HEK293T (cell line): ENCODE data around the gene ALOX12B.

Source experiments
- CTCF ChIA-PET: fragments of 350-600 bp; formaldehyde crosslinking; extraction: SDS; loops from one replicate; lab custom pipeline; 2021; ENCODE audit warnings: antibody characterized with exemption, inconsistent platforms; lab: Yijun Ruan, JAX
- POLR2A ChIA-PET: fragments of 350-600 bp; formaldehyde crosslinking; extraction: SDS; loops from one replicate; lab custom pipeline; 2020; ENCODE audit warnings: antibody characterized with exemption, inconsistent platforms; lab: Yijun Ruan, JAX
- DNase-seq: peaks from one replicate; pipeline ENCODE4 v3.0.0; 2012; ENCODE audit warnings: mixed read lengths; ENCODE audit errors: extremely low spot score
- ARNT ChIP-seq: fragments of 450-650 bp; IDR thresholded peaks from 2 replicates; pipeline ENCODE4 v1.6.1; 2017; ENCODE audit warnings: mild to moderate bottlenecking
- BHLHE40 ChIP-seq: fragments of 450-650 bp; IDR thresholded peaks from 2 replicates; pipeline ENCODE4 v1.6.1; 2016; ENCODE audit warnings: mild to moderate bottlenecking, moderate library complexity, borderline replicate concordance
- CTBP1 ChIP-seq: fragments of 450-650 bp; IDR thresholded peaks from 2 replicates; pipeline ENCODE4 v1.6.1; 2016; ENCODE audit warnings: borderline replicate concordance
- ELF4 ChIP-seq: fragments of 450-650 bp; IDR thresholded peaks from 2 replicates; pipeline ENCODE4 v1.6.1; 2017; ENCODE audit warnings: antibody characterized with exemption
- FOXA1 ChIP-seq: fragments of 450-650 bp; IDR thresholded peaks from 2 replicates; pipeline ENCODE4 v1.6.1; 2016; ENCODE audit warnings: mild to moderate bottlenecking
- FOXK2 ChIP-seq: fragments of 450-650 bp; IDR thresholded peaks from 2 replicates; pipeline ENCODE4 v1.6.1; 2016; ENCODE audit warnings: mild to moderate bottlenecking
- FOXM1 ChIP-seq: fragments of 450-650 bp; IDR thresholded peaks from 2 replicates; pipeline ENCODE4 v1.6.1; 2017; ENCODE audit warnings: mild to moderate bottlenecking, borderline replicate concordance
- HDGF ChIP-seq: fragments of 450-650 bp; IDR thresholded peaks from 2 replicates; pipeline ENCODE4 v1.6.1; 2017; ENCODE audit warnings: antibody characterized with exemption, borderline replicate concordance
- L3MBTL2 ChIP-seq: fragments of 450-650 bp; conservative IDR thresholded peaks from 2 replicates; pipeline ENCODE4 v1.6.1; 2016; ENCODE audit warnings: mild to moderate bottlenecking
- LEF1 ChIP-seq: fragments of 450-650 bp; IDR thresholded peaks from 2 replicates; pipeline ENCODE4 v1.6.1; 2017; ENCODE audit warnings: mild to moderate bottlenecking, borderline replicate concordance
- NFRKB ChIP-seq: fragments of 450-650 bp; IDR thresholded peaks from 2 replicates; pipeline ENCODE4 v1.6.1; 2016; ENCODE audit warnings: mild to moderate bottlenecking, moderate library complexity
- SP1 ChIP-seq: fragments of 450-650 bp; IDR thresholded peaks from 2 replicates; pipeline ENCODE4 v1.6.1; 2017
- SUZ12 ChIP-seq: fragments of 450-650 bp; IDR thresholded peaks from 2 replicates; pipeline ENCODE4 v1.6.1; 2016; ENCODE audit warnings: mild to moderate bottlenecking
- TARDBP ChIP-seq: fragments of 450-650 bp; IDR thresholded peaks from 2 replicates; pipeline ENCODE4 v1.6.1; 2016
- ZNF384 ChIP-seq: fragments of 450-650 bp; IDR thresholded peaks from 2 replicates; pipeline ENCODE4 v1.6.1; 2016
- TF ChIP-seq, protein P1 (sequence below): fragments of 450-650 bp; IDR thresholded peaks from 2 replicates; pipeline ENCODE4 v1.6.1; 2016

The ALOX12B gene

GRCh38 chr17:8057691-8058114 lies 29.8 kb downstream of the ALOX12B start:
- ChIA-PET POLR2A (interaction anchor here (0.9 to 1.4 kb wide), 4 partner anchors 99 to 326 kb away, joined by 3 to 6 read pairs (median 4); partner anchors contain the start of gene NAA38), CTCF (interaction anchor here (0.6 to 3.0 kb wide), 14 partner anchors 13 to 322 kb away, joined by 3 to 28 read pairs (median 6); partner anchors contain the start of gene RNF227)
- TF ChIP-seq L3MBTL2: 0 out of 2 replicates have a peak, but pooled peaks have one; percentile 8
- no peak for TF ChIP-seq FOXK2
- no peak for TF ChIP-seq FOXM1
- TF ChIP-seq BHLHE40: no peak
- TF ChIP-seq SP1: no peak
- TF ChIP-seq LEF1: no peak
- DNase-seq: peak; percentile 80

GRCh38 chr17:8056976-8057625 lies 30.4 kb downstream of the ALOX12B start:
- no peak for DNase-seq
- ChIA-PET POLR2A (interaction anchor here (0.9 to 1.4 kb wide), 4 partner anchors 100 to 326 kb away, joined by 3 to 6 read pairs (median 4); partner anchors contain the start of gene NAA38), CTCF (interaction anchor here (1.0 to 3.0 kb wide), 10 partner anchors 14 to 322 kb away, joined by 4 to 28 read pairs (median 7); partner anchors contain the start of gene RNF227)
- no peak for TF ChIP-seq CTBP1

DNA sequence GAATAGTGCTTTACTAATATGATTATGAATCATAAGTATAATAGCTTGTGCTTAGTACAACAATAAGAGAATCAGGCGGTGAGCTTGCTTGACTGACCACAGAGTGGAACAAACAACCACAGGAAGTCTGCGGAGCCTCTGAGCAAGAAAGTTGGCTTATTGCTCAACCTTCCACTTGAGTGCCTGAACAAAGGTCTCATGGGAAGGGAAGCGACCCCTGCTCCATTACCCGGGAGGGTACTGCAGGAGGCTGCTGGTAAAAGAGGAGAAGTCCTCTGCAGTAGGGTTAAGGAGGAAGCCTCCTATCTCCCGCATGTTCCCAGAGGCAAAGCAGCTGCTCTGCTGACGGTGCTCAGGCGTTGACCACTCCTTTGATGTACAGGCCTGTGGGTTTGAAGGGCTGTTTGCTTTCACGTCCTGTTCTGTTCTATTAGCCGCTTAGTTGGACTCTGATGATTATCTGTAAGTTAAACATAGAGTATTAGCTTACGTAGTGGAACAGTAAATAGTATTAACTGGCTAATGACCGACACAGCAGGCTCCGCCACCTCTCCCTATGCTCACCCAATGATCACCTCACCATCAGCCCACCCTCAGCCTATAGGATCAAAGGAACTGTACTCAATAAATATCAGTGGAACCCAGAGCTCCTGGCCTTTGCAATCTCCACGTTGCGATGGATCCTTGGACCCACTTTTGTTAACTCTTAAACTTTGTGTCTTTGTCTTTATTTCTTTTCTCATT lies 31.1 kb downstream of the ALOX12B start:
- CTCF ChIA-PET: interaction anchor here (0.6 to 3.0 kb wide), 10 partner anchors 14 to 321 kb away, joined by 3 to 28 read pairs (median 7); partner anchors contain the start of gene RNF227
- TF ChIP-seq FOXM1 (no peak), FOXK2 (no peak), TARDBP (no peak)
- no peak for DNase-seq
- POLR2A ChIA-PET: interaction anchor here (1.0 to 1.1 kb wide), 2 partner anchors 124 to 199 kb away, joined by 3 read pairs; partner anchors contain the start of genes CNTROB and NAA38

DNA sequence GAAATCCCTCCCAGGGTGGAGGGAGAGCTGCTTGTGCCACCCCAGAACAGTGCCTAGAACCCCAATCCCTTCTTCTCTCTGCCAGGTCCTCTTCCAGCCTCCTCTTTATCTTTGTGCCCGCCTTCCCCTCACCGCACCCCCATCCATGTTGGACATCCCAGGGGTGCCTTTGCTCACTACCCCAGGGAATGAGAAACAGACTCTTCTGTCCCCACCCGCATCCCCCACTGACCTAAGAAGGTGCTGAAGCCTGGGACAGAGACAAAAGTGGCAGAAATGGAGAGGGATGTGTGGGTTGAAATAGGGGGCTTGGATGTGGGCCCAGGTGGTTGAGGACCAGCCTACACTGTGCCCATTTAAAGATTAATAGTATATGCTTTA lies 31.7 kb downstream of the ALOX12B start:
- POLR2A ChIA-PET: interaction anchor here (1.0 kb wide), 1 partner anchor 123 kb away, joined by 3 read pairs; the partner anchor contains the start of gene CNTROB
- CTCF ChIA-PET: interaction anchor here (0.6 to 3.0 kb wide), 4 partner anchors 14 to 196 kb away, joined by 3 to 28 read pairs (median 10); no protein-coding TSS in a partner anchor
- TF ChIP-seq FOXK2: no peak
- no peak for TF ChIP-seq FOXM1
- no peak for TF ChIP-seq CTBP1
- TF ChIP-seq SP1: no peak
- no peak for TF ChIP-seq NFRKB
- no peak for TF ChIP-seq ARNT
- no peak for TF ChIP-seq LEF1
- TF ChIP-seq ELF4: no peak
- no peak for TF ChIP-seq FOXA1
- no peak for TF ChIP-seq ZNF384
- TF ChIP-seq TARDBP: no peak
- TF ChIP-seq, protein P1, sequence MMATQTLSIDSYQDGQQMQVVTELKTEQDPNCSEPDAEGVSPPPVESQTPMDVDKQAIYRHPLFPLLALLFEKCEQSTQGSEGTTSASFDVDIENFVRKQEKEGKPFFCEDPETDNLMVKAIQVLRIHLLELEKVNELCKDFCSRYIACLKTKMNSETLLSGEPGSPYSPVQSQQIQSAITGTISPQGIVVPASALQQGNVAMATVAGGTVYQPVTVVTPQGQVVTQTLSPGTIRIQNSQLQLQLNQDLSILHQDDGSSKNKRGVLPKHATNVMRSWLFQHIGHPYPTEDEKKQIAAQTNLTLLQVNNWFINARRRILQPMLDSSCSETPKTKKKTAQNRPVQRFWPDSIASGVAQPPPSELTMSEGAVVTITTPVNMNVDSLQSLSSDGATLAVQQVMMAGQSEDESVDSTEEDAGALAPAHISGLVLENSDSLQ: no peak
- no peak for TF ChIP-seq L3MBTL2
- TF ChIP-seq HDGF: no peak
- TF ChIP-seq SUZ12: no peak
- no peak for DNase-seq

DNA sequence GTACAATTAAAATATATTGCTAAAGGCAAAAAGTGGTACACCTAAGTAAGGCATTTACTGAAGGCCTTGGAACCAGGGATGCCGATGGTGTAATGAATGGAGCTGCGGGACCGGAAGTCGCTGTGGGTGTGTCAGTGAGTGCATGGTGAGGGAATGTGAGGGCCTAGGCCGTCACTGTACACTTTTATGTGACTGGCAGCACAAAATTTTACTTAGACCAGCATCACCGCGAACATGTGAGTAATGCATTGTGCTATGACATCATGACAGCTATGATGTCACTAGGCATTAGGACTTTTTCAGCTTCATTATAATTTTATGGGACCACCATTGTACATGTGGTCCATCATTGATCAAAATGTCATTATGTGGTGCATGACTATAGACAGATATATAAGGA lies 33.9 kb downstream of the ALOX12B start:
- no peak for DNase-seq
- CTCF ChIA-PET: no interaction called here
- POLR2A ChIA-PET: no interaction called here
- TF ChIP-seq ELF4 (no peak), SP1 (no peak), FOXM1 (no peak), TARDBP (no peak), L3MBTL2 (no peak), ZNF384 (no peak), LEF1 (no peak), SUZ12 (no peak), FOXA1 (no peak), CTBP1 (no peak), NFRKB (no peak), BHLHE40 (no peak)
- TF ChIP-seq, protein P1: no peak

DNA sequence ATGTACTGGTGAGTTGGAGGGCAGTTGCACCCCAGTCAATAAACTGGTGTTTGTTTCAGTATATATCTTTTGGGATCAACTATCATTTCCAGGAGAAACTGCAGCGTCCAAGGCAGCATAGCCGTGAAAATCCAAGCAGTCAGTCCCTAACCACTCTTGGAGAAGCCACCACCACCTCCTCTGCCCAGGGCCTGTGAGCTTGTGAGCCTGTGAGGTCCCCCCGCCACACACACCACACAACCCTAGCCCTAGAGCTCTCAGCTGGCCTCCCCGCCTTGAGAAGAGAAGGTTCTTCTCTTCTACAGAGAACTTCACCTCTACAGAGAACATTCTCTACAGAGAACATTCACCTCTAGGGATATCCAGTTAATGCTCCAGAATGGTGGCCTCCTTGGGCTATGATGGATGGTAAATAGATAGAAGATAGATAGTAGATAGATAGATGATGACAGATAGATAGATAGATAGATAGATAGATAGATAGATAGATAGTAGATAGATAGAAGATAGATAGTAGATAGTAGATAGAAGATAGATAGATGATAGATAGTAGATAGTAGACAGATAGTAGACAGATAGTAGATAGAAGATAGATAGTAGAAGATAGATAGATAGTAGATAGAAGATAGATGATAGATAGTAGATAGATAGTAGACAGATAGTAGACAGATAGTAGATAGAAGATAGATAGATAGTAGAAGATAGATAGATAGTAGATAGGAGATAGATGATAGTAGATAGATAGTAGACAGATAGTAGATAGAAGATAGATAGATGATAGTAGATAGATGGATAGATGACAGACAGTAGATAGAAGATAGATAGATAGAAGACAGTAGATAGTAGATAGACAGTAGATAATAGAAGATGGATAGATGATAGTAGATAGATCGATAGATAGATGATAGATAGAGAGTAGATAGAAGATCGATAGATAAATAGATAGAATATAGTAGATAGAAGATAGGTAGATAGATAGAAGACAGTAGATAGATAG lies 35.0 kb downstream of the ALOX12B start:
- CTCF ChIA-PET: interaction anchor here (0.5 kb wide), 1 partner anchor 42 kb away, joined by 3 read pairs; no protein-coding TSS in a partner anchor

More for the DNA sequence above, 35.0 kb downstream of the ALOX12B start:
- POLR2A ChIA-PET: no interaction called here
- no peak for DNase-seq
- no peak for TF ChIP-seq FOXA1
- TF ChIP-seq BHLHE40: no peak
- no peak for TF ChIP-seq L3MBTL2
- no peak for TF ChIP-seq TARDBP
- TF ChIP-seq ELF4: no peak
- TF ChIP-seq FOXK2: no peak
- no peak for TF ChIP-seq NFRKB
- TF ChIP-seq ARNT: no peak
- no peak for TF ChIP-seq SP1
- no peak for TF ChIP-seq LEF1
